ENCODE results near the gene PLA1A.

- TF ChIP-seq BHLHE40 (IDR thresholded peaks at IDR 0.05; ENCODE audit: borderline replicate concordance in 1 of 2, low read depth in 2 of 2, low read length in 1 of 2) = no peak
- no peak for TF ChIP-seq BCL3 (IDR thresholded peaks at IDR 0.05; ENCODE audit: borderline replicate concordance, insufficient read depth, low read depth, low read length, poor library complexity, severe bottlenecking)
- no peak for TF ChIP-seq EZH2 (IDR thresholded peaks at IDR 0.05; ENCODE audit: borderline replicate concordance, control insufficient read depth, low read depth, low read length)
- TF ChIP-seq NR2C2 (IDR thresholded peaks at IDR 0.05; ENCODE audit: borderline replicate concordance, control insufficient read depth, insufficient read length, low read depth) = no peak
- no peak for TF ChIP-seq EP300 (IDR thresholded peaks at IDR 0.05; ENCODE audit: borderline replicate concordance in 1 of 2, control insufficient read depth in 1 of 2, low read depth in 2 of 2, low read length in 2 of 2)
- no peak for TF ChIP-seq USF2 (IDR thresholded peaks at IDR 0.05; ENCODE audit: borderline replicate concordance, low read depth, low read length)
Measured at GRCh38 chr3:119613201-119613600, 15.5 kb downstream of the PLA1A start.

Data from GM12878 (cell line).